Stomach (tissue), 9 donors: ENCODE data around the gene VIT. TPM values are rescaled to one million over a fixed set of nuclear protein-coding genes. Genes with fewer than 3 reads are reported as not detected.

Experiments
- DNase-seq, 2 donors: peaks; one replicate each; pipeline versions ENCODE4 v3.0.0 to v3.0.0-alpha.2; 2013 to 2019
- H3K27ac ChIP-seq, 5 donors: fragments of 200-600 bp in 4 of 5; sonication (generic) in 4 of 5; one replicate each; pipeline ENCODE4 v1.5.1; 2013 to 2019; ENCODE audit warnings: mild to moderate bottlenecking in 1 of 5, moderate library complexity in 1 of 5
- H3K27me3 ChIP-seq, 3 donors: fragments of 200-600 bp; sonication (generic); one replicate each; pipeline ENCODE4 v1.5.1; 2017 to 2019; ENCODE audit warnings: mixed run types in 1 of 3
- H3K36me3 ChIP-seq, 4 donors: fragments of 200-600 bp; sonication (generic); 1 replicate in 3 of 4; 2 replicates in 1 of 4; pipeline ENCODE4 v1.5.1; 2016 to 2019
- H3K4me1 ChIP-seq, 4 donors: fragments of 200-600 bp; sonication (generic); one replicate each; pipeline ENCODE4 v1.5.1; 2016 to 2019
- H3K4me3 ChIP-seq, 4 donors: fragments of 200-600 bp; sonication (generic) in 3 of 4; one replicate each; pipeline ENCODE4 v1.5.1; 2016 to 2019; ENCODE audit warnings: mild to moderate bottlenecking in 1 of 4
- H3K9me3 ChIP-seq, 4 donors: fragments of 200-600 bp; sonication (generic); one replicate each; pipeline ENCODE4 v1.5.1; 2016 to 2019
- EP300 ChIP-seq: sonication (generic); formaldehyde crosslinking; IDR thresholded peaks from one replicate; pipeline ENCODE4 v1.6.1; 2017; ENCODE audit warnings: antibody characterized with exemption
- POLR2A ChIP-seq, 4 donors: fragments of 450-650 bp; IDR thresholded peaks; one replicate each; pipeline ENCODE4 v1.6.1; 2016; ENCODE audit warnings: antibody characterized with exemption in 4 of 4, control low read depth in 2 of 4, mild to moderate bottlenecking in 1 of 4, moderate library complexity in 1 of 4
- POLR2AphosphoS5 ChIP-seq, 3 donors: sonication (generic); formaldehyde crosslinking; IDR thresholded peaks; one replicate each; pipeline ENCODE4 v1.6.1; 2016; ENCODE audit warnings: antibody characterized with exemption in 3 of 3
- WGBS, 5 donors: extraction: QIAGEN DNeasy Blood & Tissue Kit in 3 of 5; methylation state at CpG; one replicate each; pipeline versions ENCODE4 v1.1.5 to v1.1.7; 2013 to 2018; 5-methylcytosine and 5-hydroxymethylcytosine counted together
- intact Hi-C: fragments of 100-400 bp; cut with DNase I; formaldehyde crosslinking; loops from one replicate; pipeline ENCODE4 v1.15.1; 2023; ENCODE audit warnings: low total_unique reads
- polyA plus RNA-seq, 3 donors: library from polyadenylated mRNA; stranded (reverse); fragments of 200-250 nt; gene quantifications; one replicate each; pipeline ENCODE4 v1.2.3, GENCODE V29; 2013
- total RNA-seq, 5 donors: library from RNA; depleted of rRNA; stranded (reverse); fragments of >200 nt; gene quantifications; one replicate each; pipeline versions ENCODE4 v1.1.0 to v1.2.3, GENCODE V29; 2014 to 2016
- TF ChIP-seq, protein P1 (sequence below), 7 experiments: fragments of 450-650 bp in 4 of 7; fragments of 200-600 bp in 3 of 7; sonication (generic) in 3 of 7; IDR thresholded peaks; one replicate each; pipeline ENCODE4 v1.5.1; 2016 to 2019; ENCODE audit warnings: antibody characterized with exemption in 7 of 7, control low read depth in 2 of 7, mild to moderate bottlenecking in 1 of 7
- donor health status: healthy with polysubstance abuse.
- donor health status: Bipolar disorder and iron deficiency.
- donor health status: healthy.

The VIT gene
- total and polyA plus RNA-seq, 8 donors = 0.12 to 9.1 (median 2.0) TPM; not detected in 2

DNA sequence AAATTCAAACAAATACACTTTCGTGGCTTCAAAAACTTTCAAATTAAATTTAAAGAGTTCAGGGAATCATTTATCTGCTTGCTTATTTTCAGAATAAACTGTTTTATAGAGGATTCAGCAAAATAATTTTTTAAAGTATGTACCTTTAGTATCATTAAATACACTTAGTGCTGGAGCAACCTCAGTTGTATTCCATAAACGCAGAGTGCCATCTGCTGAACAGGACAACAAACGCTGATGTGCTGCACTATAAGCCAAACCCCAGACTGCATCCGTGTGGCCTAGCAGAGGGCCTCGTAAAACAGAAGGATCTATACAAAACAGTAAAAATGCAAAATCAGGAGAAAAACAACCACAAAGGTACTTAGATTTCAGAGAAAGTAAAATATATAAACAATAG lies 161.2 kb downstream of the VIT start:
- WGBS, 5 donors = 86 to 92% (median 89%) methylated on average over 5 of the region's 5 CpGs
- no peak overlapping the region for H3K4me3 ChIP-seq
- TF ChIP-seq POLR2AphosphoS5 (IDR thresholded peaks at IDR 0.05) (no peak), POLR2A (IDR thresholded peaks at IDR 0.05) (no peak)
- peaks cover 11 to 74% (median 62%) of the 10 kb centered on the region in 4 donors for H3K36me3 ChIP-seq
- H3K4me1 ChIP-seq = no peaks in the 10 kb centered on the region
- H3K9me3 ChIP-seq = no peaks in the 10 kb centered on the region
- peak in 1 of 2 donors; percentile 6 for DNase-seq
- H3K27me3 ChIP-seq = no peaks in the 10 kb centered on the region
- H3K27ac ChIP-seq = no peak overlapping the region
- intact Hi-C loops = no loop called here

DNA sequence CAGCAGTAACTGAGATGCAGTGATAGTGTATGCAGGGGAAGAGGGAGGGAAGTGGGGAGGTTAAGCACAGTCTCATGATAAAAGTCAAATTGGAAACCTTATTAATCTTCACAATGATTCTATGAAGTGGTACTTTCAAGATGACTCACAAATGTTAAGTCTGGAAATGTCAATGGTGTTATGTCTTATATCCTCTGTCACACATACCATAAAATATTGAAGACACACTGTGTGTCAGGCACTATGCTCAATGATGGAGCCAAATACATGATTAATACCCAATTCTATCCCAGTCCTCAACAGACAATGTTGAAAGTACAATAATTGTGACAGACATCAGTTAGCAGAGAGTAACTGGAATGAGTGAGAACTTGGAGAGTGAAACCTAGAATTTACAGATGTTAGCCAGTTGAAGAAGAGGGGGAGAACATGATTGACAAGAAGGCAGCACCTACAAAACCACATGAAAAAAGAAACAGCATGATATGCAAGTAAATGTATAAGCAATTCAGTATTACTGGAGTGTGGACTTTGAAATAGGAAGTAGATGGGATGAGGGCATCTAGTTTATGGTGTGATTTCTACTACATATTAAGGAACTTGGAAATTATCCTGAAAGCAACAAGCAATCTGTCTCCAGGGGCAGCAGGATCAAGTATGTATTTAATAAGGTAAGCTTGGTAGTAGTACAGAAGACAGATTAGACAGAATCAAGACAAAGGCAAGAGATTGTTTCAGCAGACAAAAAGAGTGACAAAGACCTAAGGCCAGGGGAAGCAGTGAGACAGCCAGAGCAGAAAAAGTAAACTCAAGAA lies 162.3 kb downstream of the VIT start:
- Histone ChIP-seq H3K4me3 (no peak overlapping the region), H3K4me1 (no peaks in the 10 kb centered on the region), H3K36me3 (peaks cover 11 to 68% (median 62%) of the 10 kb centered on the region in 4 donors), H3K9me3 (no peaks in the 10 kb centered on the region), H3K27ac (no peak overlapping the region), H3K27me3 (no peaks in the 10 kb centered on the region)
- intact Hi-C loops = no loop called here
- peak in 1 of 2 donors; percentile 9 for DNase-seq
- TF ChIP-seq EP300 (no peak), POLR2A (IDR thresholded peaks at IDR 0.05) (no peak), POLR2AphosphoS5 (IDR thresholded peaks at IDR 0.05) (no peak)
- TF ChIP-seq, protein P1, sequence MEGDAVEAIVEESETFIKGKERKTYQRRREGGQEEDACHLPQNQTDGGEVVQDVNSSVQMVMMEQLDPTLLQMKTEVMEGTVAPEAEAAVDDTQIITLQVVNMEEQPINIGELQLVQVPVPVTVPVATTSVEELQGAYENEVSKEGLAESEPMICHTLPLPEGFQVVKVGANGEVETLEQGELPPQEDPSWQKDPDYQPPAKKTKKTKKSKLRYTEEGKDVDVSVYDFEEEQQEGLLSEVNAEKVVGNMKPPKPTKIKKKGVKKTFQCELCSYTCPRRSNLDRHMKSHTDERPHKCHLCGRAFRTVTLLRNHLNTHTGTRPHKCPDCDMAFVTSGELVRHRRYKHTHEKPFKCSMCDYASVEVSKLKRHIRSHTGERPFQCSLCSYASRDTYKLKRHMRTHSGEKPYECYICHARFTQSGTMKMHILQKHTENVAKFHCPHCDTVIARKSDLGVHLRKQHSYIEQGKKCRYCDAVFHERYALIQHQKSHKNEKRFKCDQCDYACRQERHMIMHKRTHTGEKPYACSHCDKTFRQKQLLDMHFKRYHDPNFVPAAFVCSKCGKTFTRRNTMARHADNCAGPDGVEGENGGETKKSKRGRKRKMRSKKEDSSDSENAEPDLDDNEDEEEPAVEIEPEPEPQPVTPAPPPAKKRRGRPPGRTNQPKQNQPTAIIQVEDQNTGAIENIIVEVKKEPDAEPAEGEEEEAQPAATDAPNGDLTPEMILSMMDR (IDR thresholded peaks at IDR 0.05) = no peak

DNA sequence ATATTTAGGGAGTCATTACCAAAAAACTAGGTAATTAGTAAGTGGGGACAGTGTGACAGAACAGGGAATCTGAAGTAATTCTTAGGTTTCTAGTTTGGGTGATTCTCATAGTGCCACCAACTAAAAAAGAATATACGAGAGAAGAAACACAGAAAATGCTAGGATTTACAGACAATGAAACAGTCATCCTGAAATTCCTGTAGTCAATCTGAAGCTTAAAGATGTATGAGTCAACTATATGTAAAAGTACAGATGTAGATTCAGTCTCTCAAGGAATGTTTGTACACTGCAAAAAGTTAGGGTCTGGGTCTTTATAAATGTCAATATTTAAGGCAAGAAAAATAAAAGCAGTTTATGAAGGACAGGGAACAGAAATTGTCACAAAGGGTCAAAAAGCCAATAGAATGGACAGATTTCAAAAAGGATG lies 162.9 kb downstream of the VIT start:
- no peak for DNase-seq
- Histone ChIP-seq H3K27me3 (no peaks in the 10 kb centered on the region), H3K4me1 (no peaks in the 10 kb centered on the region), H3K27ac (no peak overlapping the region), H3K9me3 (no peaks in the 10 kb centered on the region), H3K4me3 (no peak overlapping the region), H3K36me3 (peaks cover 11 to 71% (median 66%) of the 10 kb centered on the region in 4 donors)
- WGBS, 5 donors = 88 to 98% (median 95%) methylated on average over 1 of the region's 1 CpG
- TF ChIP-seq, protein P1 (IDR thresholded peaks at IDR 0.05) = no peak
- no peak for TF ChIP-seq POLR2AphosphoS5 (IDR thresholded peaks at IDR 0.05)
- no peak for TF ChIP-seq EP300
- no peak for TF ChIP-seq POLR2A (IDR thresholded peaks at IDR 0.05)
- intact Hi-C loops = no loop called here

DNA sequence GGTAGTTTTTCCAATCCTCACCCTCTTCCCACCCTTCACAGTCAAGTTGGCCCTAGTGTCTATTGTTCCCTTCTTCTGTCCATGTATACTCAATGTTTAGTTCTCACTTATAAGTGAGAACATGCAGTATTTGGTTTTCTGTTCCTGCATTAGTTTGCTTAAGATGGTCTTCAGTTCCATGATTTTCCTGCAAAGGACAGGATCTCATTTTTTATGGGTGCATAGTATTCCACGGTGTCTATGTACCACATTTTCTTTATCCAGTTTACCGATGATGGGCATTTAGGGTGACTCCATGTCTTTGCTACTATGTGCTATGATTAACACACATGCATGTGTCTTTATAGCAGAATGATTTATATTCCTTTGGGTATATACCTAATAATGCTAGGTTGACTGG lies 165.4 kb downstream of the VIT start:
- intact Hi-C loops = no loop called here
- H3K9me3 ChIP-seq = no peaks in the 10 kb centered on the region
- H3K27ac ChIP-seq = no peak overlapping the region
- no peak for DNase-seq
- 96 to 100% (median 100%) methylated on average over 2 of the region's 2 CpGs for WGBS, 5 donors
- H3K4me3 ChIP-seq = no peak overlapping the region
- H3K4me1 ChIP-seq = no peaks in the 10 kb centered on the region
- H3K27me3 ChIP-seq = no peaks in the 10 kb centered on the region
- TF ChIP-seq, protein P1 (IDR thresholded peaks at IDR 0.05) = no peak
- no peak for TF ChIP-seq POLR2A (IDR thresholded peaks at IDR 0.05)
- peaks cover 8 to 77% (median 63%) of the 10 kb centered on the region in 4 donors for H3K36me3 ChIP-seq

Other genes with a start within 250 kb of the VIT start
- gene FEZ2, start 98.5 kb upstream of the VIT start, total RNA-seq = 10 to 100 TPM; 17.7 to 100.0 (median 25.4) TPM
- 10 to 100 TPM; 22.0 to 29.8 (median 26.1) TPM for gene FEZ2, start 98.5 kb upstream of the VIT start, polyA plus RNA-seq